DOHH2 (cell line): Measurements from ENCODE around the gene HEATR9.

Source experiments
- H3F3A ChIP-seq: fragments of 200-600 bp; sonication (generic), shearing (Covaris generic); 2 replicates; pipeline ENCODE4 v1.6.0; 2016; ENCODE audit warnings: antibody characterized with exemption, mild to moderate bottlenecking; ENCODE audit not compliant: control insufficient read depth, insufficient read depth
- H3K27ac ChIP-seq: fragments of 200-600 bp; sonication (generic); 2 replicates; pipeline ENCODE4 v1.5.1; 2014; ENCODE audit warnings: low read depth, mild to moderate bottlenecking, low read length, moderate library complexity
- H3K27me3 ChIP-seq: fragments of 200-600 bp; sonication (generic); 2 replicates; pipeline ENCODE4 v1.6.1; 2014; ENCODE audit warnings: mild to moderate bottlenecking, low read length, mixed read lengths; ENCODE audit not compliant: control insufficient read depth
- H3K36me3 ChIP-seq: fragments of 200-600 bp; sonication (generic); 2 replicates; pipeline ENCODE4 v1.6.1; 2014; ENCODE audit warnings: mild to moderate bottlenecking, low read length, moderate library complexity, mixed read lengths; ENCODE audit not compliant: control insufficient read depth
- H3K4me1 ChIP-seq: fragments of 200-600 bp; sonication (generic); 2 replicates; pipeline ENCODE4 v1.6.1; 2014; ENCODE audit warnings: mild to moderate bottlenecking, low read length, mixed read lengths; ENCODE audit not compliant: control insufficient read depth
- H3K4me2 ChIP-seq: fragments of 200-600 bp; sonication (generic); 2 replicates; pipeline ENCODE4 v1.6.0; 2014; ENCODE audit warnings: mild to moderate bottlenecking, low read length, moderate library complexity
- H3K4me3 ChIP-seq: fragments of 200-600 bp; sonication (generic); 2 replicates; pipeline ENCODE4 v1.5.1; 2014; ENCODE audit warnings: mild to moderate bottlenecking, low read length, mixed read lengths
- H3K79me2 ChIP-seq: fragments of 200-600 bp; sonication (generic); 2 replicates; pipeline ENCODE4 v1.6.1; 2014; ENCODE audit warnings: mild to moderate bottlenecking, low read length, mixed read lengths; ENCODE audit not compliant: control insufficient read depth
- H3K9me2 ChIP-seq: fragments of 200-600 bp; sonication (generic); replicated peaks from 2 replicates; pipeline ENCODE4 v1.6.1; 2014; ENCODE audit warnings: mild to moderate bottlenecking, low read length, mixed read lengths; ENCODE audit not compliant: control insufficient read depth
- H3K9me3 ChIP-seq: fragments of 200-600 bp; sonication (generic); 2 replicates; pipeline ENCODE4 v1.6.1; 2014; ENCODE audit warnings: antibody characterized with exemption, low read length, mixed read lengths; ENCODE audit not compliant: control insufficient read depth, insufficient read depth
- H4K20me1 ChIP-seq: fragments of 200-600 bp; sonication (generic); 2 replicates; pipeline ENCODE4 v1.6.0; 2014; ENCODE audit warnings: low read depth, mild to moderate bottlenecking, antibody characterized with exemption, low read length, moderate library complexity; ENCODE audit not compliant: control insufficient read depth, insufficient read depth
- EZH2phosphoT487 ChIP-seq: fragments of 200-600 bp; sonication (generic); IDR thresholded peaks from 2 replicates; pipeline ENCODE4 v1.6.1; 2017; ENCODE audit warnings: borderline replicate concordance, mild to moderate bottlenecking, antibody characterized with exemption, low read length, moderate library complexity, mixed read lengths
- TF ChIP-seq, protein P1 (sequence below): fragments of 200-600 bp; sonication (generic); IDR thresholded peaks from one replicate; pipeline ENCODE4 v1.5.1; 2014; ENCODE audit warnings: antibody characterized with exemption, mild to moderate bottlenecking, low read depth, low read length; ENCODE audit not compliant: poor library complexity, severe bottlenecking

HEATR9 gene

DNA sequence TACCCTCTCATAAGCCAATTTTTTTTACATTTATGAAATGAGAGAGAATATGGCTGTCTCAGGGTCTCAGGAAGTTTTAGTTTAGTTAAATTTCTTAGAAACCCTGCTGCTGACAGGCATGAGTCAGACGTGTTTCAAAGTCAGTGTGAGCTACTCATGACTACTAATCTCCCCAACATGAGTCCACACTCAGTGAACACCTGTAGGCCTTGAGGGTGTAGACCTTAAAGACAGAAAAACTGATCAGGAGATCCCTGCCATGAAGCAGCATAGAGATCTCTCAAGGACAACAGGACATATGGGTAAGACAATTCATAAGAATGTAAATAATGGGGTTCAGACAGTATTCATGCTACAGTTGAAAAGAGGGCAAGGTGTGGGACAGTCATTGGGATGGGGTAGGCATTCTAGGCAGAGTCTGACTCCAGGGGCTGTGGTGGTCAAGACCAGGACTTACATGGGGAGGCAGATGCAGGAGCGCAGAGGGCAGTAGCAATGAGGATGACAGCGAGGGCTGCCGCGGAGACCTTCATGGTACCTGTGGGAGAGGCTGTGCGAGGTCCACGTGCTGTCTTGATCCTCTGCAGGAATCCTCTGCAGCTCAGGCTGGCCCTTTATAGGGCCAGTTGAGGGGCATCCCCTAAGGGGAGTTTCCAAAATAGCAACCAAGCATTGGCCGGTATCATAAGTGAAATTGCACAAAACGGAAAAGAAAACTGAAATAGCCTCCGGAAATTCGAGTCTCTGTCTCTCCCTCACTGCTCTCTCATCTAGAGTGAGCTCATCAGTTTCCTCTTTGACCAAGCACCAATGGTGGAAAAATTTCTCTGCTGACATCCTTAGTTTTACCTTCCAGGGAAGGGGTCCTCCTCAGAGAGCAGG, 11.3 kb upstream of the HEATR9 start, which contains the start of gene CCL5:
Gene CCL5 (minus strand): TSS at position 588 of the 882 bp plus-strand sequence.
- H3F3A ChIP-seq = no peaks in the 10 kb centered on the region
- no peaks in the 10 kb centered on the region for H3K9me2 ChIP-seq
- no peaks in the 10 kb centered on the region for H3K79me2 ChIP-seq
- peaks cover 7% of the 10 kb centered on the region for H3K27me3 ChIP-seq
- H3K36me3 ChIP-seq = no peaks in the 10 kb centered on the region
- peak within 1 kb of the TSS; percentile 45 for H3K4me3 ChIP-seq
- no peaks in the 10 kb centered on the region for H3K9me3 ChIP-seq
- H3K4me1 ChIP-seq = peaks cover 15% of the 10 kb centered on the region
- no peaks in the 10 kb centered on the region for H4K20me1 ChIP-seq
- no peak within 1 kb of the TSS for H3K27ac ChIP-seq
- peak within 1 kb of the TSS; percentile 59 for H3K4me2 ChIP-seq
- TF ChIP-seq, protein P1, sequence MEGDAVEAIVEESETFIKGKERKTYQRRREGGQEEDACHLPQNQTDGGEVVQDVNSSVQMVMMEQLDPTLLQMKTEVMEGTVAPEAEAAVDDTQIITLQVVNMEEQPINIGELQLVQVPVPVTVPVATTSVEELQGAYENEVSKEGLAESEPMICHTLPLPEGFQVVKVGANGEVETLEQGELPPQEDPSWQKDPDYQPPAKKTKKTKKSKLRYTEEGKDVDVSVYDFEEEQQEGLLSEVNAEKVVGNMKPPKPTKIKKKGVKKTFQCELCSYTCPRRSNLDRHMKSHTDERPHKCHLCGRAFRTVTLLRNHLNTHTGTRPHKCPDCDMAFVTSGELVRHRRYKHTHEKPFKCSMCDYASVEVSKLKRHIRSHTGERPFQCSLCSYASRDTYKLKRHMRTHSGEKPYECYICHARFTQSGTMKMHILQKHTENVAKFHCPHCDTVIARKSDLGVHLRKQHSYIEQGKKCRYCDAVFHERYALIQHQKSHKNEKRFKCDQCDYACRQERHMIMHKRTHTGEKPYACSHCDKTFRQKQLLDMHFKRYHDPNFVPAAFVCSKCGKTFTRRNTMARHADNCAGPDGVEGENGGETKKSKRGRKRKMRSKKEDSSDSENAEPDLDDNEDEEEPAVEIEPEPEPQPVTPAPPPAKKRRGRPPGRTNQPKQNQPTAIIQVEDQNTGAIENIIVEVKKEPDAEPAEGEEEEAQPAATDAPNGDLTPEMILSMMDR = no peak
- no peak for TF ChIP-seq EZH2phosphoT487

DNA sequence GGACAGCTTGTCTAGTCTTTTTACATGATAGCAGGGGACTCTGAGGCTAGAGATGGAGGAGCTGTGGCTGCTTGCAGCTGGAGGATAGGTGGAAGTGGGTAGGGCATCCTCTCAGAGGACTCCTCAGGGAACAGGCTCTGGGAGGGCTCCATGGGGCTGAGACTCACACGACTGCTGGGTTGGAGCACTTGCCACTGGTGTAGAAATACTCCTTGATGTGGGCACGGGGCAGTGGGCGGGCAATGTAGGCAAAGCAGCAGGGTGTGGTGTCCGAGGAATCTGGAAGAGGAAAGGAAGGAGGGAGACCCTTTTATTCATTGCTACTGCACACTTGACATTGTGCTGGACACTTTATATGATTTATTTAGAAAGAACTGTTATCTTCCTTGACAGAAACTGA, 9.7 kb upstream of the HEATR9 start:
- Histone ChIP-seq H3K36me3 (no peaks in the 10 kb centered on the region), H3K4me2 (no peak overlapping the region), H3K27me3 (peaks cover 7% of the 10 kb centered on the region), H3K9me3 (no peaks in the 10 kb centered on the region), H3K9me2 (no peaks in the 10 kb centered on the region), H3K4me3 (no peak overlapping the region), H3K79me2 (no peaks in the 10 kb centered on the region), H3K4me1 (peaks cover 15% of the 10 kb centered on the region), H3K27ac (no peak overlapping the region), H3F3A (no peaks in the 10 kb centered on the region), H4K20me1 (no peaks in the 10 kb centered on the region)
- no peak for TF ChIP-seq EZH2phosphoT487
- TF ChIP-seq, protein P1 = no peak

DNA sequence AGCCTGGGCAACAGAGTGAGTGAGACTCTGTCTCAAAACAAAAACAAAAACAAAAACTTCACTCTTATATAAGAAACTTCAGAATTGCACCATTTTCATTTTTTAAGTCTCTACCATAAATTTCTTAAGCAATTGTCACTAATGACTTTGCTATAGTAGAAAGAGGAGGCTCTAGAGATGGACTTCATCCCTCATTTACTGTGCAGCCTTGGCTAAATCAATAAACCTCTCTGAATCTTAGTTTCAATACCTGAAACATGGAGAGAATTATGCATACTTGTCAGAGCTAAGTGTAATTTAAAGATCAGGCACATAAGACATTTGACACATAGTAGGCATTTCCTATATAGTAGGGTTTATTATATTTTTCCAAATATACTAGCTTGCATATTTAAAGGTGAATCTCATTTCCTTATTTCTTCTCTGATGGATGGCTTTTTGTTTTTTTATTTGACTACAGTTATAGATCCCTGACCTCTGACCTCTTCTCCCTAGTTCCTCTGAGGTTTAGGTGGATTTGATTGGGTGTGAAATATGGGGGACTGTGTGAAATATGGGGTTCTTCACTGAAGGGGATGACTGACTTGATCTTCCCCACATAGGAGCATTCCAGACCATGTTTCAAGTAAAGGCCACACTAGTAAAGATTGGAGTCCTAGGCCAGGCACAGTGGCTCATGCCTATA, 8.8 kb upstream of the HEATR9 start:
- H3K4me2 ChIP-seq = no peak overlapping the region

More for the DNA sequence above, 8.8 kb upstream of the HEATR9 start:
- peaks cover 7% of the 10 kb centered on the region for H3K27me3 ChIP-seq
- no peak for TF ChIP-seq EZH2phosphoT487
- TF ChIP-seq, protein P1 = no peak
- H3K79me2 ChIP-seq = no peaks in the 10 kb centered on the region
- H3K4me3 ChIP-seq = no peak overlapping the region
- H4K20me1 ChIP-seq = no peaks in the 10 kb centered on the region
- no peak overlapping the region for H3K27ac ChIP-seq
- H3K9me2 ChIP-seq = no peaks in the 10 kb centered on the region
- no peaks in the 10 kb centered on the region for H3K9me3 ChIP-seq
- no peaks in the 10 kb centered on the region for H3K36me3 ChIP-seq
- peaks cover 15% of the 10 kb centered on the region for H3K4me1 ChIP-seq
- no peaks in the 10 kb centered on the region for H3F3A ChIP-seq
